Loucy (cell line): ENCODE results near the gene HYCC1.

Experiments used
- H2AFZ ChIP-seq: fragments of 200-600 bp; sonication (generic); 2 replicates; pipeline ENCODE4 v1.6.0; 2016; ENCODE audit warnings: antibody characterized with exemption, mild to moderate bottlenecking, low read length, moderate library complexity
- H3F3A ChIP-seq: fragments of 200-600 bp; 2 replicates; pipeline ENCODE4 v1.6.0; 2016; ENCODE audit warnings: antibody characterized with exemption, low read depth, mild to moderate bottlenecking
- H3K27me3 ChIP-seq: fragments of 200-600 bp; sonication (generic); 2 replicates; pipeline ENCODE4 v1.6.1; 2014; ENCODE audit warnings: low read length, mild to moderate bottlenecking; ENCODE audit not compliant: insufficient read depth, poor library complexity, severe bottlenecking
- H3K36me3 ChIP-seq: fragments of 200-600 bp; sonication (generic); 2 replicates; pipeline ENCODE4 v1.6.1; 2016; ENCODE audit warnings: low read length; ENCODE audit not compliant: insufficient read depth
- H3K4me1 ChIP-seq: fragments of 200-600 bp; sonication (generic); 2 replicates; pipeline ENCODE4 v1.5.1; 2014; ENCODE audit warnings: low read length, mild to moderate bottlenecking; ENCODE audit not compliant: insufficient read depth, poor library complexity, severe bottlenecking
- H3K4me2 ChIP-seq: fragments of 200-600 bp; sonication (generic); 2 replicates; pipeline ENCODE4 v1.6.0; 2014; ENCODE audit warnings: antibody characterized with exemption, low read length, low read depth, mild to moderate bottlenecking; ENCODE audit not compliant: poor library complexity, severe bottlenecking
- H3K4me3 ChIP-seq: fragments of 200-600 bp; sonication (generic); 2 replicates; pipeline ENCODE4 v1.5.1; 2014; ENCODE audit warnings: low read length, mild to moderate bottlenecking, mixed read lengths; ENCODE audit not compliant: poor library complexity, severe bottlenecking
- H3K79me2 ChIP-seq: fragments of 200-600 bp; sonication (generic); 2 replicates; pipeline ENCODE4 v1.6.1; 2014; ENCODE audit warnings: low read length; ENCODE audit not compliant: insufficient read depth
- H3K9ac ChIP-seq: fragments of 200-600 bp; sonication (generic); 2 replicates; pipeline ENCODE4 v1.6.0; 2014; ENCODE audit warnings: mild to moderate bottlenecking, low read depth, low read length, moderate library complexity; ENCODE audit not compliant: poor library complexity, severe bottlenecking
- H3K9me2 ChIP-seq: fragments of 200-600 bp; sonication (generic); replicated peaks from 2 replicates; pipeline ENCODE4 v1.6.1; 2016; ENCODE audit warnings: low read depth, low read length, mixed read lengths
- H3K9me3 ChIP-seq: fragments of 200-600 bp; sonication (generic); 2 replicates; pipeline ENCODE4 v1.6.1; 2014; ENCODE audit warnings: mild to moderate bottlenecking, antibody characterized with exemption, low read length, low read depth; ENCODE audit not compliant: insufficient read depth
- H4K20me1 ChIP-seq: fragments of 200-600 bp; sonication (generic); 2 replicates; pipeline ENCODE4 v1.6.0; 2014; ENCODE audit warnings: antibody characterized with exemption, low read length, mild to moderate bottlenecking; ENCODE audit not compliant: insufficient read depth, poor library complexity, severe bottlenecking
- CTCF ChIP-seq: fragments of 200-600 bp; sonication (generic); conservative IDR thresholded peaks from 2 replicates; pipeline ENCODE4 v1.5.1; 2014; ENCODE audit warnings: mild to moderate bottlenecking, antibody characterized with exemption, low read length
- EZH2phosphoT487 ChIP-seq: fragments of 200-600 bp; IDR thresholded peaks from 2 replicates; pipeline ENCODE4 v1.6.1; 2018; ENCODE audit warnings: antibody characterized with exemption, mild to moderate bottlenecking, moderate library complexity, borderline replicate concordance

The HYCC1 gene

GRCh38 chr7:22969010-22969431 is 44.9 kb downstream of the HYCC1 start:
- Histone ChIP-seq H3K36me3 (peaks cover 27% of the 10 kb centered on the region; the same call in 1 of the 2 replicates), H3K9me3 (no peaks in the 10 kb centered on the region), H3K9me2 (no peaks in the 10 kb centered on the region), H3K4me2 (no peak overlapping the region), H4K20me1 (no peaks in the 10 kb centered on the region), H3F3A (no peaks in the 10 kb centered on the region), H3K27me3 (no peaks in the 10 kb centered on the region), H3K4me3 (no peak overlapping the region), H3K4me1 (no peaks in the 10 kb centered on the region), H2AFZ (no peak overlapping the region), H3K79me2 (no peaks in the 10 kb centered on the region), H3K9ac (no peak overlapping the region)
- TF ChIP-seq CTCF (no peak), EZH2phosphoT487 (no peak)
